IMR-90 (cell line): Measurements from ENCODE around the gene HSPB9. TPM values are rescaled to one million over a fixed set of nuclear protein-coding genes. Genes with fewer than 3 reads are reported as not detected.

ENCODE experiments used
- ATAC-seq: fragments of 200-7000 bp; cut with Tn5 transposase; 2 replicates; pipeline ENCODE4 v1.9.1; 2020; ENCODE audit warnings: low read depth, mild to moderate bottlenecking, moderate library complexity
- BruUV-seq: library from RNA; stranded (reverse); fragments of 400-500 nt; replicated peaks from 2 replicates; lab custom pipeline; 2021; lab: Mats Ljungman, UMichigan
- CTCF ChIA-PET: fragments of 300-600 bp; formaldehyde crosslinking; extraction: SDS; loops from one replicate; lab custom pipeline; 2021; ENCODE audit warnings: antibody characterized with exemption; lab: Yijun Ruan, JAX
- POLR2A ChIA-PET: fragments of 300-600 bp; sonication (Branson Sonifier 250); formaldehyde crosslinking; loops from one replicate; lab custom pipeline; 2022; ENCODE audit warnings: antibody characterized with exemption; ENCODE audit not compliant: unreplicated experiment; lab: Charles Lee
- DNase-seq: peaks from one replicate; pipeline ENCODE4 v3.0.0; 2013
- H2AFZ ChIP-seq: replicated peaks from 2 replicates; pipeline ENCODE3; 2013; ENCODE audit warnings: low read length, mild to moderate bottlenecking; ENCODE audit not compliant: poor library complexity
- H2AK5ac ChIP-seq: 2 replicates; pipeline ENCODE4 v1.6.1; 2013; ENCODE audit warnings: low read depth, low read length, inconsistent platforms
- H2AK9ac ChIP-seq: replicated peaks from 2 replicates; pipeline ENCODE3; 2013; ENCODE audit warnings: mild to moderate bottlenecking, low read depth, low read length, moderate library complexity; ENCODE audit not compliant: poor library complexity
- H2BK120ac ChIP-seq: 2 replicates; pipeline ENCODE4 v1.6.1; 2013; ENCODE audit warnings: low read depth, low read length, inconsistent platforms
- H2BK15ac ChIP-seq: 3 replicates; pipeline ENCODE4 v1.6.1; 2013; ENCODE audit warnings: low read depth, low read length, inconsistent platforms
- H2BK20ac ChIP-seq: 2 replicates; pipeline ENCODE4 v1.6.1; 2013; ENCODE audit warnings: low read depth, mild to moderate bottlenecking, inconsistent platforms, low read length, moderate library complexity
- H2BK5ac ChIP-seq: 2 replicates; pipeline ENCODE4 v1.6.1; 2013; ENCODE audit warnings: mild to moderate bottlenecking, low read depth, low read length, inconsistent platforms; ENCODE audit not compliant: poor library complexity, severe bottlenecking
- H3K14ac ChIP-seq: replicated peaks from 2 replicates; pipeline ENCODE4 v1.6.1; 2013; ENCODE audit warnings: low read depth, low read length, inconsistent platforms
- H3K18ac ChIP-seq: 2 replicates; pipeline ENCODE4 v1.6.1; 2013; ENCODE audit warnings: low read depth, low read length, control low read depth
- H3K23ac ChIP-seq: 2 replicates; pipeline ENCODE4 v1.6.1; 2013; ENCODE audit warnings: low read depth, low read length, inconsistent platforms
- H3K27ac ChIP-seq: 2 replicates; pipeline ENCODE4 v1.5.1; 2013; ENCODE audit warnings: mild to moderate bottlenecking, control low read depth, low read length; ENCODE audit not compliant: insufficient read depth
- H3K27me3 ChIP-seq: 2 replicates; pipeline ENCODE4 v1.6.1; 2013; ENCODE audit warnings: low read length; ENCODE audit not compliant: control insufficient read depth, insufficient read depth
- H3K36me3 ChIP-seq: 2 replicates; pipeline ENCODE4 v1.6.1; 2013; ENCODE audit warnings: low read length, mixed read lengths; ENCODE audit not compliant: control insufficient read depth, insufficient read depth
- H3K4ac ChIP-seq: 2 replicates; pipeline ENCODE4 v1.6.1; 2013; ENCODE audit warnings: low read depth, low read length, inconsistent platforms
- H3K4me1 ChIP-seq: 2 replicates; pipeline ENCODE4 v1.6.1; 2013; ENCODE audit warnings: low read length, mixed read lengths; ENCODE audit not compliant: control insufficient read depth, insufficient read depth
- H3K4me2 ChIP-seq: 2 replicates; pipeline ENCODE4 v1.6.1; 2013; ENCODE audit warnings: low read depth, mild to moderate bottlenecking, control low read depth, low read length, moderate library complexity
- H3K4me3 ChIP-seq: 2 replicates; pipeline ENCODE4 v1.5.1; 2013; ENCODE audit warnings: low read depth, mild to moderate bottlenecking, control low read depth, low read length, moderate library complexity; ENCODE audit not compliant: insufficient read depth
- H3K56ac ChIP-seq: 2 replicates; pipeline ENCODE4 v1.6.1; 2013; ENCODE audit warnings: low read length, inconsistent platforms; ENCODE audit not compliant: insufficient read depth; ENCODE audit errors: extremely low read depth
- H3K79me1 ChIP-seq, 2 experiments: 2 replicates each; pipeline ENCODE4 v1.6.1; 2013; ENCODE audit warnings: low read length in 2 of 2, inconsistent platforms in 1 of 2, low read depth in 1 of 2
- H3K9ac ChIP-seq: 2 replicates; pipeline ENCODE4 v1.6.1; 2013; ENCODE audit warnings: low read depth, low read length, control low read depth
- H3K9me1 ChIP-seq: 2 replicates; pipeline ENCODE4 v1.6.1; 2013; ENCODE audit warnings: low read length, inconsistent platforms; ENCODE audit not compliant: insufficient read depth
- H3K9me3 ChIP-seq: 2 replicates; pipeline ENCODE4 v1.6.1; 2013; ENCODE audit warnings: low read length; ENCODE audit not compliant: control insufficient read depth, insufficient read depth
- H4K20me1 ChIP-seq: 2 replicates; pipeline ENCODE4 v1.6.1; 2013; ENCODE audit warnings: low read length, inconsistent platforms; ENCODE audit not compliant: insufficient read depth
- H4K5ac ChIP-seq: 2 replicates; pipeline ENCODE4 v1.6.1; 2013; ENCODE audit warnings: mild to moderate bottlenecking, low read depth, low read length, control low read depth
- H4K8ac ChIP-seq, 2 experiments: 2 replicates each; pipeline ENCODE4 v1.6.1; 2013; ENCODE audit warnings: low read depth in 2 of 2, low read length in 2 of 2, control low read depth in 1 of 2, inconsistent platforms in 1 of 2
- H4K91ac ChIP-seq: 2 replicates; pipeline ENCODE4 v1.6.1; 2013; ENCODE audit warnings: low read depth, low read length, inconsistent platforms; ENCODE audit not compliant: insufficient read depth
- ELK1 ChIP-seq: fragments of 150-350 bp; IDR thresholded peaks from 2 replicates; pipeline ENCODE4 v1.6.1; 2016; ENCODE audit warnings: low read depth, mild to moderate bottlenecking, low read length, moderate library complexity, borderline replicate concordance
- POLR2A ChIP-seq: IDR thresholded peaks from 2 replicates; pipeline ENCODE4 v1.6.1; 2012; ENCODE audit warnings: mild to moderate bottlenecking, low read depth, low read length
- RCOR1 ChIP-seq: IDR thresholded peaks from 2 replicates; pipeline ENCODE4 v1.6.1; 2012; ENCODE audit warnings: mild to moderate bottlenecking, low read length, improper control_type of control experiment; ENCODE audit not compliant: insufficient replicate concordance
- WGBS, 2 experiments: methylation state at CpG; one replicate each; pipeline versions ENCODE4 v1.1.5 to v1.1.7; 2013; ENCODE audit warnings: missing lambda C conversion rate in 2 of 2; ENCODE audit not compliant: insufficient read length in 1 of 2; ENCODE audit errors: extremely low coverage in 2 of 2; 5-methylcytosine and 5-hydroxymethylcytosine counted together
- dilution Hi-C: fragments of 300-500 bp; cut with HindIII; formaldehyde crosslinking; loops from one replicate; pipeline ENCODE4 v1.14.3; 2018; ENCODE audit warnings: low sequenced_read_pairs; ENCODE audit not compliant: unreplicated experiment
- in situ Hi-C: fragments of 300-500 bp; cut with MboI; formaldehyde crosslinking; loops from 3 replicates; pipeline ENCODE4 v1.14.3; 2019; ENCODE audit warnings: low sequenced_read_pairs, inconsistent platforms, mixed read lengths
- intact Hi-C: fragments of 100-400 bp; cut with micrococcal nuclease; formaldehyde crosslinking; loops from 2 replicates; pipeline ENCODE4 v1.10.0; 2022
- polyA plus RNA-seq, 3 experiments: library from polyadenylated mRNA; depleted of rRNA; stranded (reverse); fragments of >200 nt; gene quantifications; 2 replicates each; pipeline ENCODE4 v1.2.3, GENCODE V29; 2012; ENCODE audit warnings: low replicate concordance in 1 of 3
- total RNA-seq: library from RNA; depleted of rRNA; stranded (reverse); fragments of >200 nt; gene quantifications from 2 replicates; pipeline ENCODE4 v1.2.3, GENCODE V29; 2012

HSPB9 gene
- total and polyA plus RNA-seq, 2 of the 4 experiments (the other 2 are of a cell fraction), result not detected

GRCh38 chr17:42114118-42114517 lies 8.5 kb upstream of the HSPB9 start:
- CTCF ChIA-PET, result interaction anchor here (0.6 to 1.3 kb wide), 3 partner anchors 89 to 152 kb away, joined by 3 read pairs; no protein-coding TSS in a partner anchor
- in situ Hi-C loops, result loop anchor here (5.0 kb wide), 2 partner anchors 87 to 147 kb away; partner anchors contain the start of gene CNP
- Histone ChIP-seq H2BK120ac (no peak overlapping the region), H4K20me1 (peaks cover 3% of the 10 kb centered on the region; the same call in 1 of the 2 replicates), H2BK15ac (no peak overlapping the region), H2AFZ (no peak overlapping the region), H3K9me1 (no peaks in the 10 kb centered on the region), H2AK5ac (no peak overlapping the region), H3K4me1 (peaks cover 4% of the 10 kb centered on the region; the same call in 1 of the 2 replicates), H4K8ac (no peak overlapping the region), H3K79me1 (peaks cover 0 to 4% of the 10 kb centered on the region in 2 experiments; a peak in 1 of 4 replicates), H3K27ac (no peak overlapping the region), H4K91ac (no peak overlapping the region), H3K23ac (no peak overlapping the region), H3K14ac (no peak overlapping the region), H3K56ac (no peak overlapping the region), H2BK20ac (no peak overlapping the region), H3K4ac (no peak overlapping the region), H3K36me3 (peaks cover 19% of the 10 kb centered on the region), H3K4me3 (no peak overlapping the region), H4K5ac (no peak overlapping the region), H3K4me2 (no peak overlapping the region), H3K9me3 (no peaks in the 10 kb centered on the region), H2AK9ac (no peak overlapping the region), H3K9ac (no peak overlapping the region), H3K27me3 (no peaks in the 10 kb centered on the region), H2BK5ac (no peak overlapping the region), H3K18ac (no peak overlapping the region)
- DNase-seq (no peak), ATAC-seq (no peak)
- TF ChIP-seq ELK1 (no peak), RCOR1 (no peak), POLR2A (no peak)
- no CpG with 5 or more reads among the region's 9 CpGs for WGBS, 2 experiments
- dilution Hi-C loops, result no loop called here
- POLR2A ChIA-PET, result no interaction called here
- no TSS peak for BruUV-seq
- intact Hi-C loops, result no loop called here
